ENCODE results near the gene CD93.

Gene CD93

GRCh38 chr20:23059846-23060245 lies 26.3 kb downstream of the CD93 start:
- TF ChIP-seq CTCF (conservative IDR thresholded peaks at IDR 0.05; ENCODE audit: control insufficient read depth, insufficient read depth, low read depth, low read length), result no peak
- H3K4me3 ChIP-seq (ENCODE audit: control insufficient read depth, low read depth, low read length), result no peak overlapping the region
- DNase-seq (ENCODE audit: low read depth), result no peak

- no peak for DNase-seq (ENCODE audit: low read depth)
- TF ChIP-seq CTCF (conservative IDR thresholded peaks at IDR 0.05; ENCODE audit: control insufficient read depth, insufficient read depth, low read depth, low read length), result no peak
- no peak overlapping the region for H3K4me3 ChIP-seq (ENCODE audit: control insufficient read depth, low read depth, low read length)
These were observed 27.1 kb downstream of the CD93 start for GRCh38 chr20:23059001-23059400.

GRCh38 chr20:23058240-23058639 lies 27.9 kb downstream of the CD93 start:
- DNase-seq (ENCODE audit: low read depth), result no peak
- H3K4me3 ChIP-seq (ENCODE audit: control insufficient read depth, low read depth, low read length), result no peak overlapping the region
- TF ChIP-seq CTCF (conservative IDR thresholded peaks at IDR 0.05; ENCODE audit: control insufficient read depth, insufficient read depth, low read depth, low read length), result peak; percentile 22

GRCh38 chr20:23052904-23053303 lies 33.2 kb downstream of the CD93 start:
- H3K4me3 ChIP-seq (ENCODE audit: control insufficient read depth, low read depth, low read length), result no peak overlapping the region
- TF ChIP-seq CTCF (conservative IDR thresholded peaks at IDR 0.05; ENCODE audit: control insufficient read depth, insufficient read depth, low read depth, low read length), result no peak
- DNase-seq (ENCODE audit: low read depth), result no peak

GRCh38 chr20:23050847-23051627 lies 35.1 kb downstream of the CD93 start:
- peak overlapping the region; percentile 47 for H3K4me3 ChIP-seq (ENCODE audit: control insufficient read depth, low read depth, low read length)
- DNase-seq (ENCODE audit: low read depth), result peak; percentile 87
- peak; percentile 83 for TF ChIP-seq CTCF (conservative IDR thresholded peaks at IDR 0.05; ENCODE audit: control insufficient read depth, insufficient read depth, low read depth, low read length)

GRCh38 chr20:23050076-23050838 lies 35.9 kb downstream of the CD93 start:
- peak overlapping the region; percentile 47 for H3K4me3 ChIP-seq (ENCODE audit: control insufficient read depth, low read depth, low read length)
- TF ChIP-seq CTCF (conservative IDR thresholded peaks at IDR 0.05; ENCODE audit: control insufficient read depth, insufficient read depth, low read depth, low read length), result no peak
- DNase-seq (ENCODE audit: low read depth), result no peak

Measured in fibroblast of mammary gland (primary cell).